Tongue (tissue), 3 donors: ENCODE results near the gene MCF2. TPM values are rescaled to one million over a fixed set of nuclear protein-coding genes. Genes with fewer than 3 reads are reported as not detected.

Experiments used
- DNase-seq: peaks from one replicate; pipeline ENCODE4 v3.0.0-alpha.2; 2015
- small RNA-seq: library from RNA; depleted of rRNA; stranded (forward); fragments of <200 nt; gene quantifications from one replicate; pipeline ENCODE3, GENCODE V24; 2014; ENCODE audit warnings: low replicate concordance
- total RNA-seq: library from RNA; depleted of rRNA; stranded (reverse); fragments of >200 nt; gene quantifications from one replicate; pipeline ENCODE4 v1.2.3, GENCODE V29; 2014

Gene MCF2
- total RNA-seq, 1 donor from 2014 or later = not detected

GRCh38 chrX:139585613-139586012 is 122.4 kb downstream of the MCF2 start:
- DNase-seq = no peak

GRCh38 chrX:139581068-139581467 is 126.9 kb downstream of the MCF2 start:
- DNase-seq = no peak

DNA sequence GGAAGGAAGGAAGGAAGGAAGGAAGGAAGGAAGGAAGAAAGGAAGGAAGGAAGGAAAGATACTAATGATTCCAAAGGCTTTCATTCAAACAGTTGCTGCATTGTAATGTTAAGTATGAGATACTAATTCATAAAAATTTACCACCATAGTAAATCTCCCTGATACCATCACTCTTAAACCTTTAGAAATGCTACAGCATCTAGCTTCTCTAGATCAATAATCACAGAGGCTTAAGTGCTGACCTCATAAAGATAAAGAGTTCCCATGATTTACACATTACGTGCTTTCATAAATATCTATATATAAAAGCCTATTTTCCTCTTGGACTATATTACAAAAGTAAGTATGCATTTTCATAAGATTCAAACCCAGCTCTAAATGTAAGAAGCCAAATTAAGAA is 141.0 kb downstream of the MCF2 start:
- DNase-seq = no peak

DNA sequence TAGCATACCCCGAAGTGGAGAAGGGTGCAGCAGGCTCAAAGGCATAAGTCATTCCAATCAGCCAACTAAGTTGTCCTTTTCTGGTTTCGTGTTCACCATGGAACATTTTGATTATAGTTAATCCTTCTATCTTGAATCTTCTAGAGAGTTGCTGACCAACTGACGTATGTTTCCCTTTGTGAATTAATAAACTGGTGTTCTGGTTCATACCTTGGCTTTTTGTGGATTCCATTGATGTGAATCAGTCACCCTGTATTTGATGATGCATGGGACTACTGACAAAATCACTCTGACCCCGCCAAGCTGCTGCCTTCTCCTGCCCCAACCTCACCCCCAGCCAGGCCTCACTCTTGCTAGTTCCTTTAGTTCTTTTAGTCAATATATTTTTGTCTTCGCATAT is 144.7 kb downstream of the MCF2 start:
- DNase-seq = no peak

DNA sequence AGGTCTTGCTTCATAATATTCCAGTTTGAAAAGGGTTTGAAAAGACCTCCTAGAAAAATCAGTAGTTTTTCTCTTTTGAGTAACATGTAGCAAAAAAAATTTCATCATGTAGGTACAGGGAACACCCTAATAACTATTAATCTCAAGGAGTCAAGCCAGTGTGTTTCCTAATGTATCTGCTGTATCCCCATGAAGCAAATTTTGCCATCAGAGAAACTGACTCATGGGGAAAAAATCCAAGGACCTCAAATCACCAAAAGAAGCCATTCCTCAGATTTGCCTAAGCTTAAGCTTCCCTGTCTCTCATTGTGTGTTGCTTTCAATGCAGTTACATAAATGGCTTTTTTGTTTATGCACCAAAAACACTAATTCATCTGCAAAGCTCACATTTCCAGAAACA is 147.7 kb downstream of the MCF2 start:
- DNase-seq = no peak

DNA sequence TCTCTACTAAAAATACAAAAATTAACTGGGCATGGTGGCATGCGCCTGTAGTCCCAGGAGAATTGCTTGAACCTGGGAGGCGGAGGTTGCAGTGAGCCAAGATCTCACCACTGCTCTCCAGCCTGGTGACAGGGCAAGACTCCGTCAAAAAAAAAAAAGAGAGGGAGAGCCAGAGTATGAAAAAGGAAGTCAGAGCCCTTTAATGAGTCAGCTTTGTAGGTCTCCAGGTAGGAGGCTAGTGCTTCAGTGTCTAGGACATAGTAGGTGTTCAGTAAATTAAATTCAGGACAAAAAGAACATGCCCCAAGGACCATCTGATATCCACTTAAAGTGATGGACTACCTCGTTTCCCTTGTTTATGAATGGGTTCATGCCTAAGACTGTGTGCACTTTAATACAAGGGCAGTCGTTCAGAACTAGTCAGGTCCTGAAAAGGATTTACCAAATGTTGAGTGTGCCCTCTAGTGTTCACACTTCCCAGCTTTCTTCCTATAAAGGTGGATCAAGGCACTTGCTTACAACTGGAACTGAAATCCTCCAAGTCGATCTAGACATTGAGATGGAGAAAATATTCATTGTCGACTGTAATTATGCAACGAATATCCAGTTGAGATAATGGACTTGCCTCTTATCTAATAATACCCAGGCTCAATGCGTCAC is 148.5 kb downstream of the MCF2 start:
- peak; percentile 80 for DNase-seq

GRCh38 chrX:139554991-139555675 is 152.8 kb downstream of the MCF2 start:
- no peak for DNase-seq

GRCh38 chrX:139554376-139554775 is 153.6 kb downstream of the MCF2 start:
- no peak for DNase-seq

DNA sequence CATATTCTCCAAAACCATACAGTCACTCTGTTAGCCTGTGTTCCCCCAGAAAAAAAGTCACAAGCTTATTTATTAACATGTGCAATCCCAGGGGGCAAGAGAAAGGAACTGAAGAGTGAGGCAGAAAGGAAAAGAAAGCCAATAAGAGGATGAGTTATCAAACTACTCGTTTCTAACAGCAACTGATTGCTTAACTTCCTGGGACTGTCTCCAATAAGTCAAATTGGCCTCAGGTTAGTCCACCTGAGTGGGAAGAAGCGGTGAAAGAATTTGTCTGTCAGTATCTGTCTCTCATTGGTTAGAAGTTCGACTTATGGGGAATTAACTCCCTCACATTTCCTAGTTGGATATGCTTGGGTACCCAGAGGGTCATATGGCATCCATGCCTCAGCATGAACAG is 163.4 kb downstream of the MCF2 start:
- no peak for DNase-seq

DNA sequence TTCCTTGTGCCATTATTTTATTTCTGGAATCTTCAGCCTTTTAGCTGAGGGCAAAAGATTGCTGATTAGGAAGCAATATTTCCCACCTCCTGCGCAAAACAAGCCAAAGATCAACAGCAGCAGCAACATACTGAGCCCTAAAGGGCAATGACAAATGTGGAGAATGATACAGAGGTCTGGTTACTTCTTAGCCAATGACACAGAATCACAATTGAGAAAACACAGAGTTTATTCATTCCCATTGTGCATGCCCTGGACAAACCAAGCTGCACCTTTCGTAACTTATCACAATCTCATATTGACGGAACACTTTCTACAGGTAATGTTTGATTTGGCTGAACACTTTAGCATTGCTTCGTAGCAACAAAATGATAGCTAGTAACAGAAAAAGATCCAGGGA is 164.0 kb downstream of the MCF2 start:
- no peak for DNase-seq

GRCh38 chrX:139542652-139543051 is 165.3 kb downstream of the MCF2 start:
- DNase-seq = no peak

GRCh38 chrX:139538907-139539790 is 168.8 kb downstream of the MCF2 start:
- DNase-seq = peak; percentile 9

- DNase-seq = no peak
These were observed 174.5 kb downstream of the MCF2 start for GRCh38 chrX:139533444-139533843.

DNA sequence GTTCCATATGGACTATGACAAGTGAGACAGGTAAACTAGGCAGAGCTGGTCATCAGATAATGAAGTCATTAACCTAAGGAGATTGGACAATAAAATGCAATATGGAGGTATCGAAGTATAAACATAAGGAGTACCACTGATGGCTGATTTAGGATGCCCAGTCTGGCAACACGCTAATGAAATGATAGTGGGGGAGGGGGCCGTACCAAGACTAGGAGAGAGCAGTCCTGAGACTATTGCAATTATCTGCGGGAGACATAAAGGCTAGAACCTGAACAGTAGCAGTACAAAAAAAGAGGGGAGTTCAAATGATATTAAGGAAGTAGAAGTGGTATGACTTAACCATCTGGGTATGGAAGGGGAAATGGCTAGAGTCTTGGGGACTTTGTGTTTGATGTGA is 175.1 kb downstream of the MCF2 start:
- no peak for DNase-seq

Small RNA genes within 50 kb of the gene (small RNA-seq; reads per million reads assigned to genes)
- not detected for gene RF01210

Other genes with a start within 250 kb of the MCF2 start
- not detected for gene F9, start 177.4 kb downstream of the MCF2 start, total RNA-seq
- 29.7 TPM for gene ATP11C, start 224.9 kb upstream of the MCF2 start, total RNA-seq